ENCODE results near the gene EPHA2.

The EPHA2 gene

DNA sequence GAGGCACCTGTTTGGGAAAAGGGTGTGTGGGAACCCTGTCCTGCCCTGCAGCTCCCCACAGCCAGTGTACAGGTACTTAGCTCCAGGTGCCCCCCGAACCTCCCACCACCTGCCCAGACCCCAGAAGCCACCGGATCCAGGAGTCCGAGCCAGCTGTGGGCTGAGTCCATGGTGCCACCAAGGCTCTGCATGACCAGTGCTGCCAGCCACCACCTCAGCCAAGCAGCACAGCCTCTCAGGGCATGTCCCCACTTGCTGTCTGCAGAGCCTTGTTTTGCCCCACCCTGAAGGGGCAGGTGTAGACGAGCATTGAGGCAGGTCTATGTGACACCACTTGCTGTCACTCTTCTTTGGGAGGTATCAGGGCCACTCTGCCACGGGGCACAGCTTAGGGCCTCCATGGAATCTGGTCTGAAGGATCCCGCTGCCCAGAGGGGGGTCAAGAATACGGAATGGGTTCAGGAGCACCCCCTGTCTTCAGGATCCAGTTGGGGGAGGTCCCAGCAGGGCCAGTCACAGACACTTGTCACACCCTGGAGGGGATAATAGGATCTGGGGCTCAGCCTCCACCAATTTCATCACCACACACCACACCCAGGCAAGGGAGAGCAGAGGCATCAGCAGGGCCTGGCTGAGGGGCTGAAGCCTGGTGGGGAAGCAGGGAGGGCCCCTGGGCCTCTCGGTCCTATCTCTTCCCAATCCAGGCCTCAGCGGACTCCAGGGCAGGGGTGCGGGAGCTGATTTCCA lies 28.9 kb upstream of the EPHA2 start:
- no peak for DNase-seq

DNA sequence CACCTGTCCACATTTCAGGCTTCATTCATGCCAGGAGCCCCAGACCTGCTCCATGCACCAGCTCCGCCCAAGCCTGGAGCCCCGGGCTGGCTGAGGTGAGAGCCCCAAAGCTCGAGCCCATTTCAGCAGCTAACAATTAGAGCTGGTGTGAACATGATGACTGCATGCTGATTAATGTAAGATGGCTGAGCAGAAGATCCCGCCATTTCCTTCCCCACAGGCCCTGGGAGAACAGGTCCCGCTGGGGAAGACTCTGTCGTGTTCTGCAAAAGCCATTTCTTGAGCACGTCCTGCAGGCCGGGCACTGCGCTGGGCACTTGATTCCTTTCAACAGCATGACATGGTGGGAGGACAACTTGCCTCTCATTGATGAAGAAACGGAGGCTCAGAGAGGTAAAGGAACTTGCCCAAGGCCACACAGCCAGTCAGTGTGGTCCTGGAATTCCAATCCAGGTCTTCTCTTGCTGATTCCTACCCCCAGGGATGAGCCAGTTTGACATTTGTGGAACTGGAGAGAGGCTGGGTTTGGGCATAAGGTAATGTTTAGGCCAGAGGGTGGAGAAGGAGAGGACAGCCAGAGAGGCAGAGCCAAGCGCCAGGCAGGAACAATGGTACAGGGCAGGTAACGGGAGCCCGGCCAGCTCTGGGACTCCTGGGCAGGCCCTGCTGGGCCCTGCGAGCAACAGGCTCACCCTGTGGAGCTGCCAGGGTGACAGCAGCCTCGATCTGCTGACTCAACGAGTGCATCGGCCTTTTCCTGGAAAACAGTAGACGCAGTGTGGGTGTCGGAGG lies 28.1 kb upstream of the EPHA2 start:
- no peak for DNase-seq

DNA sequence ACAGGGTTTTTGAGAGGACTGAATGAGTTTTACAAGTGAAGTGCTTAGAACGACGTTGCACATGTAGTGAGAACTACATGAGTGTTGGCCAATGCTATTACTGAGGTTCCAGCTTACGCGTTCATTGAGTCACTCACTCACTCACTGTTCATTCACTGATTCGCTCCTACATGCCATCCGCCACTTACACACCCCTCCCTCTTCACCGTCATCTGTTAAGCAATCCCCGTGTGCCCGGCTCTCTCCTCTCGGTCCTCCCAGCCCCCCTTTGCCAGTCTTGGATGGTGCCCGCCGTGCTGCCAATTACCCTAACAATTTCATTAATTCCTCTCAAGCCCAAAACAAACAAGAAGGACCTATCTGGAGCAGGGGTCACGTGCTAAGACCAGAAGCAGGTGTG lies 27.3 kb upstream of the EPHA2 start:
- no peak for DNase-seq

DNA sequence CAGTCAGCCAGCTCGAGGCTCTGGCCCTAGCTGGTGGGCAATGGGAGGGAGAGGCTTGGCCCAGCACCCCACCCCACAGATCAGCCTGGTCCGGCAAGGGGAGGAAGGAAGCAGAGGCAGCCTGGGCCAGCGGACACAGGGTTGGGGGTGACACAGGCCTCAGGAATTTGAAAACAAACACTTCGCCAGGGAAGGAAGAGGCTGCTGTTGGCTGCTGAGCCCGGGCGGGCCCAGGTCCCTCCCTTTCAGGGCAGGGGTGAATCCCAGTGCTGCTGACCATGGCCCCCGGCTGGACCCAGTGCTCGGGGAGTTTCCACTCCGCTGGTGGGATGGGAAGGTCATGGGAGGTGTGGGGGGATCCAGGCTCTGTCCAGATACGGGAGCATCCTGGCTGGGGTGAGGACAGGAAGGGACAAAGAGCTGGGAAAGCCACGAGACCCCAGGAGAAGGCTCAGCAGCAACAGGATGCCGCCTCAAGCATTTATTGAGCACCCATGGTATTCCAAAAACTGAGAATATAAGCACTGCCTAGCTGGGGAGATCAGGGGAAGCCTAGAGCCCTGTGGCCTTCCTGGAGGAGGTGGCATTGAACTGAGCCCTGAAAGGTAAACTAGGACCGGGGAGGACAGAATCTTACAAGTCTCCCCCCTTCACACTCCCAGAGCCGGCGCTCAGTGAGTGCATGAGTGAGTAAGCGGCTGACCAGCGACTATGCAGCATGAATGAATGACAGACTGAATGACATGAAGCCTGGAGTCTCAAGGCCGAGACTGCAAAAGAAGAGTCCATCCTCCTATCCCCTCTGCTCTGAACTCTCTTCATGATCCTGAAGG lies 26.2 kb upstream of the EPHA2 start:
- no peak for DNase-seq

DNA sequence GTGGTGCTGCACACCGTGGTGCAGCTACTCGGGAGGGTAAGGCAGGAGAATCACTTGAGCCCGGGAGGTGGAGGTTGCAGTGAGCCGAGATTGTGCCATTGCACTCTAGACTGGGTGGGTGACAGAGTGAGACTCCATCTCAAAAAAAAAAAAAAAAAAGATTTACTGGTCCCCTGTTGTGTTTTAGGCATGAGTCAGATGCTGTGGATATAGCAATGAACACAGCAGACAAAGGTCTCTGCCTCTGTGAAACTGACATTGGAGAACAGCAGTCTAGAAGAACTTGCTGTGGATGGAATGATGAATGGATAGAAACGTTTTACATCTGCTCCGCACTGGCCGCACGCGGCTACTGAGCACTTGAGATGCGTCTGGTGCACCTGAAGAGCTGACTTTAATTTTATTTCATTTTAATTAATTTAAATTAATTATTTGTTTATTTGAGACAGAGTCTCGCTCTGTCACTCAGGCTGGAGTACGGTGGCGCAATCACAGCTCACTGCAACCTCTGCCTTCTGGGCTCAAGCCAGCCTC lies 24.5 kb upstream of the EPHA2 start:
- no peak for DNase-seq

DNA sequence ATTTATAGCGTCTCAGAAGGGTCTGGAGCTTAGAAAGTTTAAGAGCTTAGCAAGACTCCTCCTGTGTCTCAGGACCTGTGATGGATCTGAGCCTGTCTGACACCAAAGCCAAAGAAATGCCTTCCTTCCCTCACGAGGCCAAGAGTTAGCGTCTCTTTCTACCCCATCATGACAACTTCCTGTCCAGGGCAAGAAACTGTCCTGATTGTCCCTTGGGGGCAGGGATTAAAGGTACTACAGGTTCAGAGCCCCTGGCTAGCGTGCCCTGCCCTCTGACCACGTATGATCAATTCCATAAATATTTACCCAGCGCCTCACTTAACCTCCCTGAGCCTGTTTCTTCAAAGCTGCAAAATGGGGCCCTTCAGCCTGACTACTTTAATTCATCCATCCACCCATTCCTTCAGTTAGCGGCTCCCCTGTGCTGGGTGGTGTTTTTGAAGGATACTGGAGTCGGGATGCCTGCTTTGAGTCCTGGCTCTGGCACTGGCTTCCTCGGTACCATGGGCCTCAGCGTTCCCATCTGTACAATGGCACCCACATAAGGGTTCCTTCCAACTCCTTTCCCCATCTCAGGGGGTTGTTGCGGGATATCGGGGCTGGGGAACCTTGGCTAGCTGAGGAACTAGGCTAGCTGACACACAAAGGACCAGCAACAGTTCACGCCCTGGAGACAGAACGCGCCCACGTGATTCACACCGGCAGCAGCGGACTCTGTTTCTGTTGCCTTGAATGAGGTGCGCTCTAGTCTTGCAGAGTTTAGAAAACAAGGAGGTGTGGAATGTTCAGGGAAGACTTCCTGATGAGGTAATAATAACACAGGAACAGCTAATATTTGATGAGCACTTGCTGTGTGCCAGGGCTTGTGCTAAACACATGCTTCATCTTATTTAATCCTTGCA lies 23.0 kb upstream of the EPHA2 start:
- no peak for DNase-seq

DNA sequence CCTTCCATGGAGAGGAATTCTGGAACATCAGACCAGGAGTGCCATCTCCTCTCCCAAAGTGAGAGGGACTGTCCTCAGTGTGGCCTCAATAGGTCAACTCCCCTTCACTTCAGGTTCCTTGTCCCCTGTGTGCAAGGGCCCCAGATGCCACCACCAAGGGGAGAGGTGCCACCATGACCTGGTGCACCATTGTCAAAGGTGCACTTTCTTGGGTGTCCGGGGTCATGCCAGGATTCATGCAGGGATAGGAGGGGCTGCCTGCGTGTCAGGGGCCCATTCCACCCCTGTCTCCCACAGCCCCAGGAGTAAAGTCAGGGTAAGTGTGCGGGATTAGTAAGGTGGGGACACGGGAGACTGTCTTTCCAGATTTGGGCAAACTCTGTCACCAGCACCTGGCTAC lies 21.4 kb upstream of the EPHA2 start:
- no peak for DNase-seq

DNA sequence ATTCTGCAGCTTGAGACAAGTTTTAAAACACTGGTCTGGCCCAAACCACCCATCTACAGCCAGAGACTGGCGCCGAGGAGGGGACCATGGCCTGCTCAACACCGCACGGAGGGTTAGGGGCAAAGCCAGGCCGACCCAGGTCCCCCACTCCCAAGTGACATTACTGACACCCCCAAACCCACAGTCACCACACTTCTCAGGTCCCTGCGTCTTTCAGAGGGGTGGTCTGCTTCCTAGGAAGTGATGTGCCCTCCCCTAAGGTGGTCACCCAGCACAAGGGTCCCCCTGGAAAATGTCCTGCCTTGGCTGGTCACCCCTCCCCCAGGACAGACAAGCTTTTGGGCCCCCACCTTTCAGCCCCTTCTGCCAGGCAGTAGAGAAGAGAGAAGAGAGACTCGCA lies 20.8 kb upstream of the EPHA2 start:
- DNase-seq: no peak

DNA sequence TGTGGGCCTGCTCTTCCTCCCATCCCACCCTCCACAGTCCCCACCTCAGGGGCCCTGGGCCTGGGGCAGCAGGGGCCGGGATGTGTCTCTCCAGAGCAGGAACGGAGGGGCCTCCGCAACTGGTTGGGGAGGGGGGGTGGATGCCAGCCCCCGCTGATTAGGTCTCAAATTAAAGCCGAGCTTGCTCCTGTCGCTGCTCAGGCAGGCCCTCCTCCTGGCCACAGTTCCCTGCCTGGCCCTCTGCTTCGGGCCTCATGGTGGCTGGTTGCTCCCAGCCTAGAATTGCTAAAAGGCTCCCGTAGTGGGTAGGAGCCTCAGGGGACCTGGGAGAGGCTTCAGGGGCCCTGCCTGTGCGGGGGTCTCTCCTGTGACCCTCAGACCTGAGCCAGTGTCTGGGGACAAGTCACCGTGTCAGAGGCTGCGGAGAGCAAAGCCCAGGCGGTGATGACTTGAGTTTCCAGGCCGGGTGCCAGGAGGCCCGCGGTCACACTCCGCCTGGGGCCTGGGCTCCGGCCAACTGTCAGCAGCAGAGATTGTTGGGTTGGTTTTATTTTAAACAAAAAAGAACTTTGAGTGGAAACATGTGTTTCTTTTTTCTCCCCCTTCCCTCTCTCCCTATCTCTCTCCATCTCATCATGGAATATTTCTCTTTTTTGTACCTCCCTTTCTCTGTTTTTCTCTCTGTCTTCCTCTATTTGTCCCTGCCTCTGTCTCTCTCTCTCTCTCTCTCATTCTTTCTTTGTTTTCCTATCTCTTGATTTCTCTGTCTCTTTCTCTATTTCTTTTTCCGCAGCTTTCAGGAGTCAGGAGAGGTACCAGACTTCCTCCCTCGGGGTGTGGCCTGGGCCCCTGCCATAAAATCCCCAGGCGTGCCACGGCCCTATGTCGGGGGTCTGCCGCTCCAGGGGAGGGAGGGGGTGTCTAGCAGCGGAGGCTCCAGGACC lies 20.0 kb upstream of the EPHA2 start:
- peak in 45 of 56 donors; percentile 7 to 85 (median 40) for DNase-seq

DNA sequence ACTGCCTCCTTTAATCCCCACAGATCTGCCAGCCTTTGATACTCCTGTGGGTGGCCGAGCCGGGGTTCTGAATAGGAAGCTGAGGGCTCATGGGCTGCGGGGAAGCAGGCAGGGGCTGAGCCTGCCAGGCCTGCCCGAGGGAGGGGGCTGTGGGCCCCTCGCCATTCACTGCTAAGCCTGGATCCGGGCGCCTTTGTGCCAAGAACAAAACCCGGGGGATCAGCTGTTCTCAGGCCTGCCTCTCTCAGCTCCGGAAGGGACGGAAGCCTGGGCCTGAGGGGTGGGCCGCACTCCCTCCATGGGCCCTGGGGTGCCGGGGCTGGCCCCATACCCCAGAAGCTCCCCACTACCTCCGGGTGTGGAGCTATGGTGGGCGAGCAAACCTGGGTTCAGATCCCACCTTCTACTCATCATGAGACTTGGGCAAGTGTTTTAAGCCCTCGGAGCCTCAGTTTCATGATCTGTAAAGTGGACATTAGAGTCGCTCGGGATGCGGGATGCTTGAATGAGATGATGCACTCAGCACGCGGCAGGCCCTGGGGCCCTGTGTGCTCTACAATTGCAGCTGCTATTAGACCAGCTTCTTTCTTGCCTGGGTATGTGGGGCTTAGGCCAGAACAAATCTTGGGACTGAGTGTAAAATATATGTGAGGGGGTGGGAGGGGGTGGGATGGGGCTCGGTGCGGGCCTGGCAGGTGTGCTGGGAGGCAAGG lies 19.2 kb upstream of the EPHA2 start:
- peak in 27 of 56 donors; percentile 3 to 61 (median 22) for DNase-seq

DNA sequence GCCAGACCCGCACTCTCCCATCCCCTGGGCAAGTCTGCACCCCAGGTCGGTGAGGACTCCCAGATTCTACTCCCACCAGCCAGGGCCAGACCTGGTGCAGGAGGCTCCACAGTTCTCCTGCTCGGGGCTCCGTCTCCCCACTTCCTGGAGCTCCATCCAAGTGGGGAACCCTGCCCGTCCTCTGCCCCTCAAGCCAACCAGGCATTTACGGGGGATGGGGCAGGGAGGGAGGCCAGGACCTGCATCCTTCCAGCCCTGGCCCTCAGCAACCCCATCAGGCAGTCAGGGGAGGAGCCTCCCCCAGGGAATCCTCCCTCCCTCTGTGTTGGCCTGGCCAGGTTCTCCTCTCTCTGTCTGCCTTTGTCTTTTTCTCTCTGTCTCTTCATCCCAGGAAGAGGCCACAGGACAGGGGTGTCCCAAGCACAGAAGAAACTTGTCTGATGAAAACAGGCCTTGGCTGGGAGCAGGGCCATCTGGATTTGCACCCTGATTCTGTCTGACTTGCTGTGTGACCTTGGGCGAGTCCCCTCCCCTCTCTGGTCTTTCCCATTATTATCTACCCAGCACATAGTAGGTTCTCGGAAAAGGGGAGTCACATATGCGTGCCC lies 18.5 kb upstream of the EPHA2 start:
- DNase-seq: no peak

DNA sequence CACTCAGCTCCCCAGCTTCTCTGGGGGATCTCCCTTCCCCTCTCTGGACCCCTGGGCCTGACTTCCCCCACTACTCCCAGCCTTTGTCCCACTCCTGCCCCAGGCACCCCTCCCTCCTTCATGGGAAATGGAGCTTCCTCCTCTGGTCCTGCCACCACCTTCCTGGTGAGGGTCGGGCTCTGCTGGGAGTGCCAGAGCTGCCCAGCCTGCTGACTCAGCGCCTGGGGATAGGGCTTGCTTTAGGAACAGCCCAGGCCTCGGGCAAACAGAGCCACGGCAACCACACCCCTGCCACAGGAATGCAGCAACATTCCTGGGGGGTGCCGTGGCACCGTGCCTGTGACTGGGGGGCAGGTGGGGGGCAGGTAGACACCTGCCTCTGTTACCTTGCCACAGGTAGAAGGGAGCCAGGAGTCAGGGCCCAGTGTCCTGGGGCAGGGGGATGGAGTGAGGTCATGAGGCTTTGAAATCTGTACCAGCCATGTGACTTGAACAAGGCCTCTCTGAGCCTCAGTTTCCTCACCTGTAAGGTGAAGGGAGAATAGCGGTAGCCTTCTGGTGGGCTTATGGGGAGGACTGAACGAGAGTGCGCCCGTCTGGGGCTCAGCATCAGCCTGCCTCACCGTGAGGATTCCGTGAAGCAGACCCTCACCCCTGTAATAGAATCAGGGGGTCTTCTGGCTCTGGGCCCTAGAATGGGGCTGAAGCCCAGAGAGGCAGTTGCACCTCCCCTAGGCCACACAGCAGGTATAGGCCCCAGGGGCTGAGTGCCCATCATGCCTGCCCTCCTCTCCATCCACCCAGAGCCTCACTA lies 17.8 kb upstream of the EPHA2 start:
- peak in 1 of 56 donors; percentile 17 for DNase-seq

DNA sequence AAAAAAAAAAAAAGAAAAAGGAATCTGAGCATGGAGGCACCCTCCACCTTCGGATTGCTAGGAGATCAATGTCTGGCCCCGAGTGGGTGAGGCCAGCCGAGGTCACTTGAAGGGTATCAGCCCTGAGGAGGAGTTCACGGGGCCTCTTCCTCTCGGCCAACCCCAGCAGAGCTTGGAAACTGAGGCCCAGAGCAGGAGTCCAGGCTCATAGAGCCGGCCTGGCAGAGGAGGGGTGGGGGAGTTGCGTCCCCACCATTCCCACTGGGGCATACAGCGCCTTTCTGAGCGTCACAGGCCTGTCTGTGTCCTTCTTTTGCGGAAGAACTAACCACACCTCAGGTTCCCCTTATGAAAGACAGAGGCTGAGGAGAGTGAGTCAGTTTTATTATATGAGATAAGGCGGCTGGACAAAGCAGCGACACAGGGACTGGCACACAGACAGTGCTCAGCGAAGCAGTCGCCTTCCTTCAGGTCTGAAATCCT lies 17.1 kb upstream of the EPHA2 start:
- no peak for DNase-seq

DNA sequence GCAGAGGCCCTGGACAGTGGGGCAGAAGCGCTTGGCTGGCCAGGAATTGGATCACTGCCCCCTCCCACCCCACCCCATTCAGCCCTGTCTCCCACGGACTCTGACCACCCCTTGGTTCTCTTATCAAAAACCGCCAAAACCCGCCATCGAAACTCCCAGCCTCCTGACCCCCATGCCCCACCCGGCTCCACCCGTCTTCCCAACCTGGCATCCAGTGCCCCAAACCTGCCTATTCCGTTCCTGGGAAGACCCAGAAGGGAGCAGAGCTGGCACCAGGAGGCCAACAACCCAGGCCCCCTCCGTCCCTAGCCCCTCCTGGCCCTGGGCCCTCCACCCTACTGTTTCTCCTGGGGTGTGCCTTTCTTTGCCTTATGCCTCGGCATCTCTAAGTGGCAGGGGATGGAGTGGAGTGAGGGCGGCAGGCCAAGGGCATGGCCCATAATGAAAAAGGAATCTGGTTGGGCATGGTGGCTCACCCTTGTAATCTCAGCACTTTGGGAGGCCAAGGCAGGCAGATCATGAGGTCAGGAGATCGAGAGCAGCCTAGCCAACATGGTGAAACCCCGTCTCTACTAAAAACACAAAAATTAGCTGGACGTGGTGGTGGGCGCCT lies 16.5 kb upstream of the EPHA2 start:
- no peak for DNase-seq

DNA sequence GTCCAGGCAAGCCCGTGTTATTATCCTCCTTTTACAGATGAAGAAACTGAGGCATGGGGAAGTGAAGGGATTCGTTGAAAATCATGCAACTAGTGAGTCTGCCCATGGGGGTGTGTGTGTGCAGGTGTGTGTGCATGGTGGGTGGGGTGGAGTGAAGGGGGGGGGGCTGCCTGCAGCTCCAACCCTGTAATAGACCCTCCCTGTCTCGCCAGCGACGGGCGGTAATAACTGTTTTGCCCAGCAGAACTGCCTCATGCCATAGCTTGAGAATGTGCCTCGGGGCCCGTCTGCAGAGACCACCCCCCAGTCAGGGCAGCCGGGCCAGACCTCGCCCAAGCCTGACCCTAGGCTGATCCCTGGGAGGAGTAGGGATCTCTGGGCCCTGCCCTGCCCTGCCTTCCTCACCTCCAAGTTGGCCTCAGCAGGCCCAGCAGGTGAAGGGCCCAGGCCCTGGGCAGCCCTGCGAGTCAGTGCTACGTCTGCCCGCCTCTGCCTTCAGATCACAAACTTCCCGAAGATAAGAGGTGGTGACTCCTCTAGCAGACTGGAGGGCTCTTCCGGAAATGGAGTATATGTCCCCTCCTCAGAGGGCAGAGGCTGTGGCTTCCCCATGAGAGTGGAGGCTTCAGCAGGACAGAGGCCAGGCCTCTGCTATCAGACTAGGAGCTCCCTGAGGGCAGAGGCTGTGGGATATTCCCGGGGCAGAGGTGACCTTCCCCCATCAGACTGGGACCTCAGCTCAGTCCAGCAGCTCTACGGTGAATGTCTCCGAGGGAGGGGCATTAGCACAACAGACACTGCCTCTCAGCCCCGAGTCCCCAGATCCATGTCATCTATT lies 15.7 kb upstream of the EPHA2 start:
- no peak for DNase-seq

DNA sequence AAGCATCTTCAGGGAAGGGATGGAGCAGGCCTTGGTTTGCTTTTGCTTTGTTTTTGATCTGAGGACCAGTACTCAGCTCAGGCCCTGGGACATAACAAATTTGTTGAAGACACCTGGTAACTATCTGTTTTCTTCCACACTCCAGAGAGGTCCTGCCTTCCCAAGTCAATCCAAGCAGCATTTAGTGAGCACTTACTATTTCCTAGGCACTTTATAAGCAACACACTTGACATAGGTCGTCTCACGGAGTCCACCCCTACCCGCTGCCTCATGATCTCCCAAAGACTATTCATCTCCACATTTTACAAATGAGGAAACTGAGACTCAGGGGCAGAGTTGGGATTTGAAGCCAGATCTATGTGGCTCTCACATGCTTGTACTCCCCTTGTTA lies 14.4 kb upstream of the EPHA2 start:
- DNase-seq: no peak

Measured in nucleus accumbens (tissue), 56 donors.